Endothelial cell of umbilical vein (primary cell): ENCODE data around the gene SORCS2. TPM values are rescaled to one million over a fixed set of nuclear protein-coding genes. Genes with fewer than 3 reads are reported as not detected.

Source experiments
- BruUV-seq: library from RNA; stranded (reverse); fragments of 400-500 nt; replicated peaks from 2 replicates; lab custom pipeline; 2021; lab: Mats Ljungman, UMichigan
- CTCF ChIA-PET: fragments of 300-600, 350-600 bp; sonication (Branson Sonifier 250); formaldehyde crosslinking; loops from one replicate; lab custom pipeline; 2021; ENCODE audit warnings: antibody characterized with exemption, inconsistent platforms; lab: Charles Lee
- POLR2A ChIA-PET: fragments of 300-600, 350-600 bp; sonication (Branson Sonifier 250); formaldehyde crosslinking; loops from one replicate; lab custom pipeline; 2021; ENCODE audit warnings: antibody characterized with exemption, inconsistent platforms; lab: Charles Lee
- DNase-seq: peaks from one replicate; pipeline ENCODE4 v3.0.0-alpha.2; 2011; ENCODE audit warnings: low read depth, low spot score
- FAIRE-seq: peaks from 2 replicates; lab custom pipeline; 2011; peaks lifted over from hg19 to GRCh38; lab: Jason Lieb, UNC
- H2AFZ ChIP-seq: 2 replicates; pipeline ENCODE4 v1.6.0; 2012; ENCODE audit warnings: low read depth, low read length, control low read depth, inconsistent platforms
- H3K27ac ChIP-seq: 2 replicates; pipeline ENCODE4 v1.5.1; 2011; ENCODE audit warnings: low read depth, mild to moderate bottlenecking, control low read depth, low read length, moderate library complexity; ENCODE audit not compliant: insufficient read depth
- H3K27me3 ChIP-seq, 2 experiments: 2 replicates each; pipeline versions ENCODE4 v1.6.0 to v1.6.1; 2011; ENCODE audit warnings: low read length in 2 of 2, mixed read lengths in 1 of 2; ENCODE audit not compliant: control insufficient read depth in 2 of 2, insufficient read depth in 2 of 2
- H3K36me3 ChIP-seq, 2 experiments: 2 replicates in 1 of 2; 3 replicates in 1 of 2; pipeline ENCODE4 v1.5.1; 2011; ENCODE audit warnings: low read length in 2 of 2, mild to moderate bottlenecking in 1 of 2, moderate library complexity in 1 of 2; ENCODE audit not compliant: control insufficient read depth in 2 of 2, insufficient read depth in 2 of 2; ENCODE audit errors: extremely low read depth in 1 of 2
- H3K4me1 ChIP-seq: 3 replicates; pipeline ENCODE4 v1.5.1; 2011; ENCODE audit warnings: mild to moderate bottlenecking, low read length; ENCODE audit not compliant: control insufficient read depth, insufficient read depth; ENCODE audit errors: extremely low read depth
- H3K4me2 ChIP-seq: 2 replicates; pipeline ENCODE4 v1.6.1; 2011; ENCODE audit warnings: low read length, control low read depth, mixed read lengths; ENCODE audit not compliant: insufficient read depth
- H3K4me3 ChIP-seq, 3 experiments: fragments of 200-600 bp in 1 of 3; sonication (generic), shearing (Covaris generic) in 1 of 3; replicated peaks in 1 of 3; 2 replicates each; pipeline ENCODE4 v1.5.1; 2011 to 2016; ENCODE audit warnings: control low read depth in 3 of 3, low read length in 3 of 3, mild to moderate bottlenecking in 2 of 3, inconsistent platforms in 1 of 3, low read depth in 1 of 3, moderate library complexity in 1 of 3; ENCODE audit not compliant: insufficient read depth in 1 of 3
- H3K79me2 ChIP-seq: 2 replicates; pipeline ENCODE4 v1.6.0; 2012; ENCODE audit warnings: low read length, inconsistent platforms; ENCODE audit not compliant: control insufficient read depth, insufficient read depth
- H3K9ac ChIP-seq: replicated peaks from 2 replicates; pipeline ENCODE3; 2011; ENCODE audit warnings: low read length, control low read depth; ENCODE audit not compliant: insufficient read depth; ENCODE audit errors: extremely low read depth
- H3K9me1 ChIP-seq: replicated peaks from 3 replicates; pipeline ENCODE4 v1.6.0; 2011; ENCODE audit warnings: mild to moderate bottlenecking, low read length; ENCODE audit not compliant: control insufficient read depth, insufficient read depth; ENCODE audit errors: extremely low read depth
- H3K9me3 ChIP-seq: replicated peaks from 2 replicates; pipeline ENCODE4 v1.5.1; 2012; ENCODE audit warnings: low read length, inconsistent platforms; ENCODE audit not compliant: control insufficient read depth, insufficient read depth
- H4K20me1 ChIP-seq: replicated peaks from 2 replicates; pipeline ENCODE3; 2011; ENCODE audit warnings: mild to moderate bottlenecking, low read length; ENCODE audit not compliant: control insufficient read depth, insufficient read depth; ENCODE audit errors: extremely low read depth
- EZH2 ChIP-seq: IDR thresholded peaks from 2 replicates; pipeline ENCODE4 v1.6.1; 2012; ENCODE audit warnings: borderline replicate concordance, low read depth, mild to moderate bottlenecking, moderate library complexity, low read length, inconsistent platforms; ENCODE audit not compliant: severe bottlenecking
- FOS ChIP-seq: IDR thresholded peaks from 2 replicates; pipeline ENCODE4 v1.6.1; 2011; ENCODE audit warnings: mild to moderate bottlenecking, low read length, moderate library complexity, borderline replicate concordance; ENCODE audit not compliant: insufficient read depth
- GATA2 ChIP-seq: IDR thresholded peaks from 2 replicates; pipeline ENCODE4 v1.7.0; 2011; ENCODE audit warnings: low read depth, mild to moderate bottlenecking, moderate library complexity, mixed read lengths, low read length; ENCODE audit not compliant: insufficient read length, insufficient read depth
- JUN ChIP-seq: IDR thresholded peaks from 2 replicates; pipeline ENCODE4 v1.6.1; 2011; ENCODE audit warnings: borderline replicate concordance, low read depth; ENCODE audit not compliant: insufficient read length, insufficient read depth
- MAX ChIP-seq: IDR thresholded peaks from 2 replicates; pipeline ENCODE4 v1.6.1; 2011; ENCODE audit not compliant: insufficient read depth, insufficient read length
- MYC ChIP-seq: IDR thresholded peaks from one replicate; pipeline ENCODE4 v1.6.1; 2011; ENCODE audit warnings: mild to moderate bottlenecking, low read depth, low read length
- POLR2A ChIP-seq: IDR thresholded peaks from 2 replicates; pipeline ENCODE4 v1.6.1; 2012; ENCODE audit warnings: low read depth, mild to moderate bottlenecking, control low read depth, low read length
- POLR2AphosphoS5 ChIP-seq: IDR thresholded peaks from 2 replicates; pipeline ENCODE4 v1.6.1; 2012; ENCODE audit warnings: low read depth, mild to moderate bottlenecking, control low read depth, low read length, moderate library complexity; ENCODE audit not compliant: insufficient read depth
- dilution Hi-C: fragments of 300-500 bp; cut with MboI; formaldehyde crosslinking; loops from one replicate; pipeline ENCODE4 v1.15.0; 2019; ENCODE audit warnings: low sequenced_read_pairs; ENCODE audit not compliant: extremely low pct_ligation_motif_present
- intact Hi-C: fragments of 100-400 bp; cut with micrococcal nuclease; formaldehyde crosslinking; loops from one replicate; pipeline ENCODE4 v1.10.0; 2022
- polyA plus RNA-seq, 4 experiments: library from polyadenylated mRNA; depleted of rRNA in 3 of 4; stranded (reverse) in 3 of 4; unstranded in 1 of 4; fragments of >200 nt; gene quantifications; 2 replicates each; pipeline versions ENCODE4 v1.2.1 to v1.2.3, GENCODE V29; 2011 to 2012; ENCODE audit warnings: missing spikeins in 1 of 4
- total RNA-seq: library from RNA; stranded (reverse); gene quantifications from 2 replicates; pipeline ENCODE4 v1.2.3, GENCODE V29; 2021
- TF ChIP-seq, protein P1 (sequence below), 2 donors: IDR thresholded peaks; 1 replicate in 1 of 2; 2 replicates in 1 of 2; pipeline ENCODE4 v1.5.1; 2011; ENCODE audit warnings: low read length in 2 of 2, mild to moderate bottlenecking in 2 of 2, moderate library complexity in 2 of 2, control low read depth in 1 of 2, inconsistent platforms in 1 of 2, low read depth in 1 of 2; ENCODE audit not compliant: insufficient read depth in 1 of 2; ENCODE audit errors: extremely low read depth in 1 of 2

Gene SORCS2
- total and polyA plus RNA-seq, 2 donors (not counting 3 experiments of a cell fraction or from before 2014, with no cell fraction given), result not detected

GRCh38 chr4:7463566-7464258, 271.4 kb downstream of the SORCS2 start:
- H4K20me1 ChIP-seq, result no peaks in the 10 kb centered on the region
- no peaks in the 10 kb centered on the region for H3K9me1 ChIP-seq
- no peak overlapping the region for H3K27ac ChIP-seq
- no TSS peak for BruUV-seq
- no peak overlapping the region for H3K4me3 ChIP-seq
- H3K79me2 ChIP-seq, result no peaks in the 10 kb centered on the region
- no peaks in the 10 kb centered on the region for H3K36me3 ChIP-seq
- ChIA-PET CTCF (no interaction called here), POLR2A (no interaction called here)
- no peaks in the 10 kb centered on the region for H3K4me1 ChIP-seq
- no peak for FAIRE-seq
- H3K9ac ChIP-seq, result no peak overlapping the region
- H2AFZ ChIP-seq, result no peak overlapping the region
- H3K27me3 ChIP-seq, result no peaks in the 10 kb centered on the region
- no peak for DNase-seq
- no peak for TF ChIP-seq MAX
- TF ChIP-seq, protein P1, sequence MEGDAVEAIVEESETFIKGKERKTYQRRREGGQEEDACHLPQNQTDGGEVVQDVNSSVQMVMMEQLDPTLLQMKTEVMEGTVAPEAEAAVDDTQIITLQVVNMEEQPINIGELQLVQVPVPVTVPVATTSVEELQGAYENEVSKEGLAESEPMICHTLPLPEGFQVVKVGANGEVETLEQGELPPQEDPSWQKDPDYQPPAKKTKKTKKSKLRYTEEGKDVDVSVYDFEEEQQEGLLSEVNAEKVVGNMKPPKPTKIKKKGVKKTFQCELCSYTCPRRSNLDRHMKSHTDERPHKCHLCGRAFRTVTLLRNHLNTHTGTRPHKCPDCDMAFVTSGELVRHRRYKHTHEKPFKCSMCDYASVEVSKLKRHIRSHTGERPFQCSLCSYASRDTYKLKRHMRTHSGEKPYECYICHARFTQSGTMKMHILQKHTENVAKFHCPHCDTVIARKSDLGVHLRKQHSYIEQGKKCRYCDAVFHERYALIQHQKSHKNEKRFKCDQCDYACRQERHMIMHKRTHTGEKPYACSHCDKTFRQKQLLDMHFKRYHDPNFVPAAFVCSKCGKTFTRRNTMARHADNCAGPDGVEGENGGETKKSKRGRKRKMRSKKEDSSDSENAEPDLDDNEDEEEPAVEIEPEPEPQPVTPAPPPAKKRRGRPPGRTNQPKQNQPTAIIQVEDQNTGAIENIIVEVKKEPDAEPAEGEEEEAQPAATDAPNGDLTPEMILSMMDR (IDR thresholded peaks at IDR 0.05; ENCODE audit: extremely low read depth in 1 of 2, insufficient read depth in 1 of 2, low read depth in 1 of 2, low read length in 2 of 2), result no peak
- TF ChIP-seq POLR2AphosphoS5, result no peak
- TF ChIP-seq JUN, result no peak
- TF ChIP-seq POLR2A, result no peak
- no peak for TF ChIP-seq FOS
- no peak for TF ChIP-seq MYC
- TF ChIP-seq GATA2, result no peak
- no peak for TF ChIP-seq EZH2
- H3K9me3 ChIP-seq, result no peaks in the 10 kb centered on the region
- intact Hi-C loops (no loop called here), dilution Hi-C loops (no loop called here)
- no peak overlapping the region for H3K4me2 ChIP-seq
